Stimulated activated CD8-positive, alpha-beta memory T cell treated with anti-CD3 and anti-CD28 coated beads, Interleukin-15, amount 100 ng/mL, for 48 hours (primary cell): ENCODE data around the gene TMEM170A.
"Not testable (repeated sequence)": the region's sequence is repeated elsewhere in the genome, so short reads cannot be mapped to it uniquely, and the experiment has no call there.

Experiments used
- DNase-seq, 2 donors: peaks; one replicate each; pipeline ENCODE4 v3.0.0-alpha.2; 2020; ENCODE audit warnings: low read depth in 2 of 2

The TMEM170A gene

GRCh38 chr16:75452464-75453190 is 11.9 kb downstream of the TMEM170A start:
- no peak for DNase-seq

DNA sequence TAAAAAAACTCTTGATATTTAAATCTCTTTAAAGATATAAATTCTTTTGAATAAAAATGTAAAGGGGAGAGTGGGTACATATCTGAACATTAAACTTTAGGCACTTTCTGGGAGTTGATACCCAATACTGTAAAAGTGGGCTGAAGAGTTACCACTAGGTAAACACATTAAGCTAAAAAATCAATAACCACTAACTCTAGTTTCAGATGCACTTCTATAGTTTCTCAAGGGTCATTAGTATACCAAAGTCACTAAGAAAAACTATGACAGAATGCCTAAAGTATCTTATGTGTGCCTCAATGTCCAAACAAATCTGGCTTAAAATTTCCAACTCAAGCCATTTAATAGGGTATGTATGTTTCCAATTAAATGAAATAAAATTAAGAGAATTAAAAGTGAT is 18.1 kb downstream of the TMEM170A start:
- no peak for DNase-seq

- no peak for DNase-seq
Observed at GRCh38 chr16:75445298-75445697, 19.2 kb downstream of the TMEM170A start.

GRCh38 chr16:75443298-75443697 is 21.2 kb downstream of the TMEM170A start:
- no peak for DNase-seq

GRCh38 chr16:75433732-75434413 is 30.6 kb downstream of the TMEM170A start:
- DNase-seq: no peak

DNA sequence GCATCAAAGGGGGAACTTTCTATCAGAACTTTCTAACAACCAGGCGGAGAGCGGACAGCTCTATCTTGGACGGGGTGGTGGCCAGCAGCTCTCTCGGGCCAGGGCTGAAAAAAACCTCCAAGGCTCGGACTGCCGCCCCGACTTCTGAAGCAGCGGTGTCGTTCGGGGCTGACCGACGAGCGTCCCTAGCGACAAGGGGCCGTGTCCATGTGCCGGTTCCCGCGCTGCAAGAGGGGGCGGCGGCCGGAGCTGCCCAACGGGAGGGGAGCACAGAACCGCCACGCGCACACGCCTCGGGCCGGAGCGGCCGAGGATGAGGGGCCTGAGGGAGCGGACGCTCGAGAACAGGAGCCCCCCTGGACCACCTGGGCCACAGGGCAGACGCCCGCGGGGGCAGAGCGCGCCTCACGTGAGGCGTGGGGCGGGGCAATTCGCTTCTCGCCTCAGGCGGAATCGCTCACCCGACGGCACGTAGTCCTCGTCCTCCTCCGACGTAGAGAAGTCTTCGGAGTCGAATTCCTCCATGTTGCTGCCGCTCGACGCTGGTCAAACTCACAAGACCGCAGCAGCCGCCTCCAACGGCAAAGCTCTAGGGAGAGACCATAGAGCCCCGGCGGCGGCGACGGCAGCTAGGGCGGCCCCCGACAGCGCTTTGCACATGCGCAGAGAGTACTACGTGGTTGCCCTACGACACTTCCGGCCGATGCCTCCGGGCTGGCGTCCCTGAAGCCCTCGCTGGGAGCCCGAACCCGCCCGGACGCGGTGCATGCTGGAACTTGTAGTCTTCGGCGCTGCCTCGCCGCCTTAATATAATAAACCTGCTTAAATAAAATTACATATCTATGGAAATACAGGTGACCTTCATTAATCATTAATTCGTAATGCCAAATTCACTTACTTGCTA is 31.4 kb downstream of the TMEM170A start, which contains the start of gene CFDP1:
CFDP1 (minus strand) TSS at position 676 of the 904 bp plus-strand sequence; CDS start at position 525, 151 bp downstream.
- peak; percentile 90 to 93 for DNase-seq

DNA sequence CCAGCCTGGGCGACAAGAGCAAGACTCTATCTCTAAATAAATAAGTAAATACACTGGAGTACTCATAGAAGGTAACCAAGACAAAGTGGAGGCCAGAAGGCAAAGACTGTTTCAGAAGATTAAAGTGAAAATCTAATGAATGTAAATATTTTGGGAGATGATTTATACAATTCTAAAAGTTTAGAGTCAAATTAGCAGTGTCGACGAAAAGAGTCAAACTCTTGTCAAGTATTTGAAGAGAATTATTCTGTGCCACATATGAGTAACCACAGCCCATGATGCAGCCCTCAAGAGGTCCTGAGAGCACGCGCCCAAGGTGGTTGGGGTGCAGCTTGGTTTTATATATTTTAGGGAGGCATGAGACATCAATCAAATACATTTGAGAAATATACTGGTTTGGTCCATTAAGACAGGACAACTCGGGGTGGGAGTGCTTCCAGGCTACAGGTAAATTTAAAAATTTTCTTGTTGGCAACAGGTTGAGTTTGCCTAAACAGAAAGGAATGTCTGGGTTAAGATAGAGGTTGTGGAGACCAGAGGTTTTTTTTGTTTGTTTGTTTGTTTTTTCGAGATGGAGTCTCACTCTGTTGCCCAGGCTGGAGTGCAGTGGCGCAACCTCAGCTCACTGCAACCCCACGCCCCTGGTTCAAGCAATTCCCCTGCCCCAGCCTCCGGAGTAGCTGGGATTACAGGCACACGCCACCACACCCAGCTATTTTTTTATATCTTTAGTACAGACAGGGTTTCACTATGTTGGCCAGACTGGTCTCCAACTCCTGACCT is 34.7 kb downstream of the TMEM170A start:
- DNase-seq: no peak

DNA sequence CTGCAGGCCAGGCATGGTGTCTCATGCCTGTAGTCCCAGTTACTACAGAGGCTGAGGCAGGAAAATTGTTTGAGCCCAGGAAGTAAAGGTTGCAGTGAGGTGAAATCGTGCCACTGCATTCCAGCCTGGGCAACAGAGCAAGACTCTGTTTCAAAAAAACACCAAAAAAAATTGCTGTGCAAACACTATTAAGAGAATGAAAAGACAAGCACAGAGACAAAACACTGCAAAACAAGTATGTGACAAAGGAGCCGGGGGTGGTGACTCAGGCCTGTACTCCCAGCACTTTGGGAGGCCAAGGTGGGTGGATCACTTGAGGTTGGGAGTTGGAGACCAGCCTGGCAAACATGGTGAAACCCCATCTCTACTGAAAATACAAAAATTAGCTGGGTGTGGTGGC is 38.0 kb downstream of the TMEM170A start:
- DNase-seq: not testable (repeated sequence)

- DNase-seq: not testable (repeated sequence)
Observed at GRCh38 chr16:75424105-75424762, 40.3 kb downstream of the TMEM170A start.

DNA sequence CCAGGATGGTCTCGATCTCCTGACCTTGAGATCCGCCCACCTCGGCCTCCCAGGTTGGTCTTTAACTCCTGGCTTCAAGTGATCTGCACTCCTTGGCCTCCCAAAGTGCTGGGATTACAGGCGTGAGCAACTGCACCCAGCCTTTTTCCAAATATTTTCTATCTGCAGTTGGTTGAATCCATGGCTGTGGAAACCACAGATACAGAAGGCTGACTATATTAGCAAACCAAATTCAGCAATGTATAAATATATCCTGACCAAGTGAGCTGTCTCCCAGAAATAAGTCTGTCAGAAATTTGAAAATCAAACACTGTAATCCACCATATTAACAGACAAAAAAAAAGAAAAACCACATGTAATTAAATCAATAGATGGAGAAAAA is 40.8 kb downstream of the TMEM170A start:
- DNase-seq: no peak

DNA sequence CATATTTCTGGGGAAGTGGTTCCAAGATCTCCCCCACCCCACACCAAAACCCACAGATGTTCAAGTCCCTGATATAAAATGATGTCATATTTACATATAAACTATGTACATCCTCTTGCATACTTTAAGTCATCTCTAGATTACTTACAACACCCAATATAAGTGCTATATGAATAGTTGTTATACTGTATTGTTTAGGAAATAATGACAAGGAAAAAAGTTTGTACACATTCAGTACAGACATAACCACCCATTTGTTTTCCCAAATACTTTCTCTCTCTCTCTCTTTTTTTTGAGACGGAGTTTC is 42.7 kb downstream of the TMEM170A start:
- no peak for DNase-seq

GRCh38 chr16:75420987-75421819 is 43.3 kb downstream of the TMEM170A start:
- no peak for DNase-seq

DNA sequence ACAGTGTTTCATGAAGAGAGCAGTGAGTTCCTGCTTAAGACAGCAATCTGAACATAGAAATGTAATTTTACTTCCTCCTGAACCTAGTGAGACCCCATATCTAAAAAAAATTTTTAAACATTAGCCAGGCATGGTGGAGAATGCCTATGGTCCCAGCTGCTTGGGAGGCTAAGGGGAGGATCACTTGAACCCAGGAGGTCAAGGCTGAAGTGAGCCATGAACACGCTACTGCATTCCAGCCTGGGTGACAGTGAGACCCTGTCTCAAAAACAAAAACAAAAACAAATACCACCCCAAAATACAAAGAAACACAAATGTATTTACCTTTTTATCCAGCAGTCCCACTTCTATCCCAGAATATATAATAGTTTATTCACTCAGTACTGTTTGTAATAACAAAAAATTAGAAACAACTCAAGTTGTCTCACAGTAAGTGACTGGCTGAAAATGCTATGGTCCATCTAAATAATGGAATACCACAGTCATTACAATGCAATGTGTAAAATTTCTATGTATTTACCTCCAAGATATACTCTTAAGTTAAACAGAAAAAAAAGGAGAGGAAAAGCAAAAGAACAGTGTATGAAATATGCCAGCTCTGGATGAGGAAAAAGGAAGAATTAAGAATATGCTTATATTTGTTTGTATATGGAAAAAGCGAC is 47.5 kb downstream of the TMEM170A start:
- DNase-seq: no peak

DNA sequence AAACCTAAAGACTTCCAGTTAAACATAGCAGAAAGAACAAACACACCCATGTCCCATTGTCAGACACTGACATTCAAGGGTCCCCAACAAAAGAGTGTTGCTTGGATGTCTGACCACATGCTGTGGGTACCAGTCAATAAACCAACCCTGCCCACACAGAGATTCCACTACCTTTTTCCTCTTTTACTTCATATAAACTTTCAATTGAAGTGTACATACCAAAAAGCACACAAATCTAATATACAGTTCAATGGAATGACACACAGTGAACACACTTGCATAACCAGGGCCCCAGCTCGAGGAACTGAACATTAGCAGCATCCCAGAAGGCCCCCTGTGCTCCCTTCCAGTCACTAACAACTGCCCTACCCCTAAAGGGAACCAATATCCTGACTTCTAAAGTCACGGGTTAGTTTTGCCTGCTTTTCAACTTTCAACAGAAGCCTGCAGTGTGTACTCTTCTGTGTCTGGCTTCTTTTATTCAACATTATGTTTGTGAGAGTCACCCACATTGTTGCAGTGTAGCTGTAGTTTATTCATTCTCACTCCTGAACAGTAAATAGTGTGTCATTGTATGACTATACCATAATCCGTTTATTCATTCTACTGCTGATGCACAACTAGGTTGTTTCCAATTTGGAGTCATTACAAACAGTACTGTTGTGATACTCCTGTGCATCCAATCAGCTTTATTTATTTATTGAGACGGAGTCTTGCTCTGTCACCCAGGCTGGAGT is 49.2 kb downstream of the TMEM170A start:
- DNase-seq: no peak

DNA sequence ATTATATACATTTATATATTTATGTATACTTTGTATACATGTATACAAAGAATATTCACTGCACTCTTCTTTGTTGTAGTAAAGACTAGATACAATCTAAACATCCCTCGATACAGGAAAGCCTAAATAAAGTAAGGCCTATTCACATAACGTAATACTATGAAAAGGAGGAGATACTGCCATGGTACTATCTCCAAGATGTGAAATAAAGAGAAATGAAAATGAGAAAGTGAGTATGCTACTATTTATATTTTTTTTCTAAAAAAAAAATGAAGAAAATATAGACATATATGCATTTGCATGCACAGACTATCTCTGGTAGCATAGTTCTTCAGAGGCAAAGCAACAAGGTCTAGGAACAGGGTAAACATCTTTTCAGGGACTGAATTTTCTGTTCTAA is 50.5 kb downstream of the TMEM170A start:
- no peak for DNase-seq

DNA sequence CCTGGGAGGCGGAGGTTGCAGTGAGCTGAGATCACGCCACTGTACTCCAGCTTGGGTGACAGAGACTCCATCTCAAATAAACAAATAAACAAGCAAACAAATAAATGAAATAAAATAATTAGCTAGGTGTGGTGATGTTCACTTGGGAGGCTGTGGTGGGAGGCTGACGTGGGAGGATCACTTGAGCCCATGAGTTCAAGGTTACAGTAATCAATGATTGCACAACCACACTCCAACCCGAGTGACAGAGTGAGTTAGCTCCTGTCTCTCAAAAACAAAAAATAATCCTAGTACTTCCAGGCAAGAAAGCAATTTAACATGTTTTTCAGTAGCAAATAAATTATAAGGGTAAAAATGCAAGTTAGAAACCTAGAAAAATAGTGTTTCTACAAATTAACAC is 57.5 kb downstream of the TMEM170A start:
- DNase-seq: no peak

- DNase-seq: no peak
Observed at GRCh38 chr16:75402821-75403475, 61.5 kb downstream of the TMEM170A start.

DNA sequence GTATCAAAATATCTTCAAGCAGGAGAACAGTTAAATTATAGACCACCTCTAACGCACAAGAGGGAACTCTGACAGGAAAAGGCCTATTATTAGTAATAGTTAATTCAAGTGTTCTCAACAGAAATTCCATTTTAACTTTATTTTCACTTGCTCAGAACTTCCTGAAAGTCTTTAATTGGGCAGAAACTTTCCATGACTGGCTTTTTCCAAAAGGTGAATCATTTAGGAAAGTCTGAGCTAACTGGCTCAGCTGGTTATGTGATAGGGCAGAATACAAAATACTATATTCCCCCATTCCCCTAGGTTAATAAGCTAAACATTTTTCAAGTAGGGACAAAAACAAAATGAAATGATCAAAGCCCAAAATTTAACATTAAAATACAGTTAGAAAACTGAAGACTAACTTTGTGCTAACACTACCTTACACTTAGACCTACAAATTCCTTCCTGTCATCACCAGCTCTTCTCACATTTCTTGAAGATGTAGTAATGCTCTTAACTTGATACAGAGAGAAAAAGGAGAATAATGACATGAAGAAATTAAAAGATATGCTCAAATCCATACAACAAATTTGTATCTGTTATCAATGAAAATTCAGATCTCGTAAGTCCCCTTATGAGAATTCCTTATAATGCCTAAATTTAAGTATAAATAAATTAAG is 62.2 kb downstream of the TMEM170A start:
- DNase-seq: no peak
